HG03159 (cell line): Measurements from ENCODE around the gene CIB1.

Source experiments
- ATAC-seq: cut with Tn5 transposase; IDR thresholded peaks from one replicate; pipeline ENCODE4 v1.9.1; 2021; ENCODE audit warnings: mild to moderate bottlenecking, moderate library complexity; ENCODE audit not compliant: unreplicated experiment

The CIB1 gene

GRCh38 chr15:90219421-90220141, 14.2 kb downstream of the CIB1 start:
- no peak for ATAC-seq

GRCh38 chr15:90217671-90218394, 15.9 kb downstream of the CIB1 start:
- ATAC-seq, result no peak

DNA sequence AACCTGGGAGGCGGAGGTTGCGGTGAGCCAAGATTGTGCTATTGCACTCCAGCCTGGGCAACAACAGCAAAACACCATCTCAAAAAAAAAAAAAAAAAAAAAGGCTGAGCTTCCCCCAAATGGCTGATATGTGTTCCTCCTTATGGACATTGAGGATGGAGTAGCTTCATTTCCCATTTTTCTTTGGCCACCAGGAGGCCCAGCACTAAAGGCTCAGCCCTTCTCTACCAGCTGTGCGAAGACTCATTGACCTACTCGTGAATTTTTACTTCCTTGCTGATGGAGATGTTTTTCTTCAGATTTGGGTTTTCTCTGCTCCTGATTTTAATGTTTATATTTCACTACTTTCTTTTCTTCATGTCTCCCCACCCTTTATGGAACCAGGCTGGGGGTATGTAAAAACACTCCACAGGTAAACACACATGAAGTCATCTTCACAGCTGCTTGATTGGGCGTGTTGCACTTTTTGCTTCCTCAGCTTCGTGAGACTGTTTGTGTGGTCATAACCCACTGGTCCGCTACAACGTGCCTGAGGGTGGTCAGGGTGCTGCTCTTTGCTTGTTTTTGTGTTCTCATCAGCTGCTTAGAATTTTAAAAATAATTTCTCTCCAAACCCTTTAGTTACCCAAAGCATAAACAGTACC, 19.1 kb downstream of the CIB1 start:
- no peak for ATAC-seq

GRCh38 chr15:90213818-90214204, 19.9 kb downstream of the CIB1 start:
- no peak for ATAC-seq

GRCh38 chr15:90213122-90213817, 20.5 kb downstream of the CIB1 start:
- no peak for ATAC-seq

GRCh38 chr15:90212221-90213098, 21.3 kb downstream of the CIB1 start:
- no peak for ATAC-seq

DNA sequence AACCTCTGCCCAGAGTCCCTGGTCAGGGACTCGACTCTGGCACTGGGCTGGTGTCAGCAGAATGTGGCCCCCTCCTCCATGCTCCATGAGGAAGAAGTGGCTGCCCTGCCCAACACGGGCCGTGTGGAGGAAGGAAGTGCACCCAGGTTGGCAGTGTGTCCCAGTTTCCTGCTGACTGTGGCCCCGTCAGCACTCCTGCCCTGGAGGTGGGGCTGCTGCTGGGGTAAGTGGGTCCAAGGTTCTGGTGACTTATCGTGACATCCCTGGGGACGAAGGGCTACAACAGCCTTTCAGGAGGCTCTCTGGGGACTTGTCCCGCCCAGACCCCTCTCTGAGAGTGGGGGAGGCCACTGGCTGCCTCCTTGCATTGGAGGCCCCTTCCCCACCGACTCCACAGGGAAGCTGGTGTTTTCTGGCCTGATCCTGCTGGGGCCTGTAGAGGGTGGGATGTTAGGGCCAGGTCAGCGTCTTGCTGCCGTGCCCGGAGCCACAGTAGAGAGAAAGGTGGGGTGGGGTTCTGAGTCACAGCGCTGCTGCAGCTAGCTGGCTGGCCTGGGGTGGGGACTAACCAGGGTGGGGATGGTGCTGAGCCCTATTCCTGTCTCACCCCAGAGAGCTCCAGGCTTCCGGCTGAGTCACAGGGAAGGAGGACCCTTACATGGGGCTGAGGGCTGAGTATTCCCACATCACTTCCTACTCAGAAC, 22.1 kb downstream of the CIB1 start:
- ATAC-seq, result no peak

GRCh38 chr15:90211009-90211408, 22.7 kb downstream of the CIB1 start:
- ATAC-seq, result no peak

- ATAC-seq, result no peak
Measured at GRCh38 chr15:90210593-90210992, 23.1 kb downstream of the CIB1 start.

- no peak for ATAC-seq
Measured at GRCh38 chr15:90209591-90209990, 24.1 kb downstream of the CIB1 start.

DNA sequence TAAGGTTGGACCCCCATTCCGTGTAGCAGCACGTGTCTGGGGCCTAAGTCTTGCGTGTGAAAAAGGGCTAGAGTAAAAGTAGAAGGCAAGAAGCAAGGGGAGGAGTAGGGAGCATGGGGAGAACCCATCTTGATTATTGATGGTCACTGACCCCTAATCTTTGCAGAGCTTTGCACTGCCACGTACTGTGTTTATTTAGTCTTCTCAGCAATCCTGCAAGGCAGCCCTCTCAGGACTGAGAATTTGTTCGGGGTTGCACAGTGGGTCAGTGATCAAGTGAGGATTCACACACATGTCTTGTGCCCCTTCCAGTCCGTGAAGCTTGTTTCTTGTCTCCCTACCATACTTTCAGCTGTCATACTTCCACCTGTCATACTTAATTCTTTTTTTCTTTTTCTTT, 25.4 kb downstream of the CIB1 start:
- no peak for ATAC-seq

DNA sequence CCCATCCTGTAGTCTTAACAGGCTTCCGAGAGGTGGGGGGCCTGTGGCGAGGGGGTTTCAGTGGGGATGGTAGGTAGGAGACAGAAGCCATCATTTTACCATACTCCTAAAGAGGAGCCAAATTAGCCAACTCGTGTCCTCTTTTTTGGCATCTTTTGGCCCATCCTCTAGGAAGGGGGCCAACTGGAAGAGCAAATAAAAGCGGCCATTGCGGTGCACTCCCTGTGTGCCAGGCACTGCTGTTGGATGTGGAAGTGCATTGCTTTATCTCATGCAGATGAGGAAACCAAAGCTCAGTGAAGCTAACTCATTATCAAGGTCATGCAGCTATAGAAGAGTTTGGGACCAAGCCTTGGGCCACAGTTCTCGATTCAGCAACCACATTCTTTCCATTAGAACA, 26.5 kb downstream of the CIB1 start:
- no peak for ATAC-seq

DNA sequence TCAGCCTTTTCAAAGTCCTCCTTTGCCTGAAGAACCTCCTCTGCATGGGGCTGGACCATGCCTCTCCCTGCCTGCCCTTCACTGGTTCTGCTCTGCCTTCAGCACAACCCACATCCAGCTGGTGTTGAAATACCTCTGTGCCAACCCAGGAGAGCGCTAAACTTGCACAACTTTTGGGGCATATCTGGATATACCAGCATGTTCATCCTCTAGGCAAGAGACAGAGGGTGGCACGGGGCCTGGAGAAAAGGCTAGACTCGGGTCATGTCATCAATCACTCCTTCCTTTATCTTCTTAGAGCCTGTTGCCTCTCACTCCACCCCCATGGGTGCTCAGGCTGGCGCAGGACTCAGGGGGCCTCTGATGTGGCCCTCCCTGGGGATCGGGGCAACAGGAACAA, 27.9 kb downstream of the CIB1 start:
- ATAC-seq, result no peak

- ATAC-seq, result no peak
Measured at GRCh38 chr15:90205050-90205848, 28.5 kb downstream of the CIB1 start.

DNA sequence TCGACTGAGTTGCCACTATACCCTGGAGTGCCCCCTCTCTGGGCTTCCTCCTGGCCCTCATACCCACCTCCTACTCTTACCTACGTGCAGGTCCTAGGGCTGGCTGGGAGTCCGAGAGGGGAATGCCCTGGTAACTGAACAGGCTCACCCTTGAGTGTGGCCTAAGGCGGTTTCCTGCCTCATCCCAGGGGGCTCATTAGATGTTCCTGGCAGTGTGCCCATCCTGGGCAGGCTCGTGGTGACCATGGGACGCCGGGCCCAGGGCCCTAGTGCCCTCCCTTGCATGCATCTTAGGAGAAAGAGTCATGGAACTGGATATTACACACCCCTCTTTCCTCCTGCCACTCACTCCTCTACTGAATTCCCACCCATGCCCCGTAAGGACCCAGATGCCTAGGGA, 29.8 kb downstream of the CIB1 start:
- ATAC-seq, result no peak

DNA sequence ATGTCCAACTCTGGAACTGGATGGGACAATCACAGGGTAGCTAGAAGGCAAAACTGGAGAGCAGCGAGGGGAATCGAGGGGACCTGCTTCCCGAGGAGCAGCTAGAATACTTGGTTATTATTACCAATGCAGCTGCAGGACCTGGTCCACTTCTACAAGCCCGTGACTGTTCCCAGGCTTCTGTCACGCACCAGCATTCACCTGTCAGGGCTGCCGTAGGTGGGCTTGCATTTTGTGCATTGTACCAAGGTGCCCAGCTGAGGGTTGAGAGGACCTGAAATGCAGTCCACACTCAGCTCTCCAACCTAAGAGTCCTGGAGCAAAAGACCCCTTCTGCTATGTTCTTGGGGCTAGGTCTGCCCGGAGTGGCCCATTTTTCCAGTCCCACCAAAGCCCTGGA, 30.3 kb downstream of the CIB1 start:
- no peak for ATAC-seq

DNA sequence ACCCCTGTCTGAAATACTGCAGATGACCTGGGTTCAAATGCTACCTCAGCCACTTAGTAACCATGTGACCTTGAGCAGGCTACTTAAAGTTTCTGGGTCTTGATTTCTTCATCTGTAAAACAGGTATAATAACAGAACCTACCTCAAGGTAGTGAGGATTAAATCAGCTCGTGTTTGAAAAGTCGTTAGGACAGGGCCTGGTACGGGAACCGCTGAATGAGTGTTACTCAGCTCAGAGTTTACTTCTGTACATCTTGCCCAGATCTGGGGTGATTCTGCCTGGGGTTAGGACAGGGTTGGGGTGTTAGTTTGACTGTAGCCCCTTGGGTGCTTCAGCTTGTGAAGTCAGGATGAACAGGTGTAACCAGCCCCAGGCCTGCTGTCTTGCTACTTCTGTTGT, 30.8 kb downstream of the CIB1 start:
- ATAC-seq, result no peak

DNA sequence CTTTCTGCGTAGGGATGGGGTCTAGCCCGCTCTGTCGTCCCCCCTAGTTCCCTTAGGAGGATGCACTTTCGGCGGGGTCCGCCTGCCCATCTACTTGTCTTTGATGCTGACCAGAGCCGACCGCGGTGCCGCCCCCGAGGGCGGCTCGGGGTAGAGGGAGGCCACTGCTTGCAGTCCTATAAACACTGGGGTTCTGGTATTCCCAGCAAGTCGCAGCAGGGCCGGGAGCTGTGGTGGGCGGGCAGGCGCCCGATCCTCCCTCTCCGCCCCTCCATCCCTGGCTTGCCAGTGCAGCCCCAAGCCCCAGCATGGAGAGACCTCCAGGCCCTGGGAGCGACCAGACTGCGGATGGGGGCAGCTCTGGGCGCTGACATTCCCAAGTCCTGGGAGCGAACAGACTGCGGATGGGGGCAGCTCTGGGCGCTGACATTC, 31.8 kb downstream of the CIB1 start:
- no peak for ATAC-seq
